Measurements from ENCODE around the gene IZUMO1R.
"Not testable (repeated sequence)": the region's sequence is repeated elsewhere in the genome, so short reads cannot be mapped to it uniquely, and the experiment has no call there.

Gene IZUMO1R

DNA sequence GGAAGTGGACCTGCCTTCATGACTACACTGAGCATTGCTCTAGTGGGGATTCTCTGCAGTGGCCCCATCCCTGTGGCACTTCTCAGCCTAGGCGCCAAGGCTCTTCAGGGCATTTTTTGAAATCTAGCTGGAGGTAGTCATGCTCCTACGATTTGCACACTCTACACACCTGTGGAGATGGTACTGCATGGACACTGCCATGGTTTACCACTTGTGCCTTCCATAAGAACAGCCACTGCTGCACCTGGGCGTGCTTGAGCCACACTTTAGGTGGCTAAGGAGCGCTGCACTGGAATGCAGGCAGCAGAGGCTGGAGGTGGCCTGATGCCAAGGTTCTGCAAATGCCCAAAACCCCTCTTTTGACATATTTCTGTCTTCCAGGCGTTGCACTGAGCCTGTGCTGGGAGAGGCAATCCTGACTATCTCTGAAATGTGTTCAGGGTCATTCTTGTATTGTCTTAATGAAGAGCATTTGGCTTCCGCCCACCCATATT lies 24.3 kb downstream of the IZUMO1R start:
- DNase-seq, result no peak

DNA sequence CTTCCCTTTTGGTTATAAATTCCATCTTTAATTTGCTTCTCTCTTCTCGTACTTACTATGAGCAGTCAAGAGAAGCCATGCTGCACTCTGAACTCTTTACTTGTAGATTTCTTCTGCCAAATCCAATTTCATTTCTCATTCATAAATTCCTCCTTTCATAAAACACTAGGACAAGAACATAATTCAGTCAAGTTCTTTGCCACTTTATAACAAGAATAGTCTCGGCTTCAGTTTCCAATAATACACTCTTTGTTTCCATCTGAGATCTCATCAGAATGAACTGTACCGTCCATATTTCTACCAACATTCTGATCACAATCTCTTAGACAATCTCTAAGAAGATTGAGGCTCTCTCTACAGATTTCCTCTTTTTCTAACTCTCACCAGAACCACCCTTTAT lies 25.1 kb downstream of the IZUMO1R start:
- DNase-seq, result no peak

DNA sequence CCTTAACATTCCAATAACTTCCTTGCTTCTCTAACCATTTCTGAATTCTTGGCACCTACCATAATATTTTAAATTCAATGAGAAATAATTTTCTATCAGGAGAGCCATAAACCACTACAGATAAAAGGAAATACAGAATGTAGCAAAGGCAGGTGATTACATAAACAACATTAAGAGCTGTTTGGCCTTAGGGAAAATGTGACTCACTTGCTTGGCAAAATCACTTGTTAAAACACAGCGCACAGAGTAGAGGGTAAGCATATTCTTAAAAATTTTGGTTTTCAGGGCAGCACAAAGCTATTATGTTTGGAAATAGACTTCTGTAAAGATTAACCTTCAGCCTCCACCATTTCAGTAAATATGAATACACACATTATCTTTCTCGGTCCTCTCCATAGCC lies 26.4 kb downstream of the IZUMO1R start:
- DNase-seq, result no peak

DNA sequence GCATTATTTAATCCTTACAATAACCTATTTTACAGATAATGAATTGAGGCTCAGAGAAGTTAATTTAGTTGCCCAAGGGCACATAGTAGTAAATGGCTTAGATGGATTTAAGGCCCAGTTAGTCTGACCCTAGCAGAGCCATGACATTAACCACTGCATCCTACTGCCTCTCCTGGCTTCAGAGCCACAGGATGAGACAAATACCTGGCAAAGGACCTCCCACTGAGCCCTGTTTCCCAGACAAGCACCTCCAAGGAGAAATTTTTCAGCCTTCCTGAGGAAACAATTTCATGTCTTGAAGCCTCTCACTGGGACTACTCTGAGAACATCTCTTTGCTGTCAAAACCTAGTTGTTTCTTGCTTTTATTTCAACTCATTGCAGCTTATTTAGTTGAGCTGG lies 28.4 kb downstream of the IZUMO1R start:
- DNase-seq, result no peak

DNA sequence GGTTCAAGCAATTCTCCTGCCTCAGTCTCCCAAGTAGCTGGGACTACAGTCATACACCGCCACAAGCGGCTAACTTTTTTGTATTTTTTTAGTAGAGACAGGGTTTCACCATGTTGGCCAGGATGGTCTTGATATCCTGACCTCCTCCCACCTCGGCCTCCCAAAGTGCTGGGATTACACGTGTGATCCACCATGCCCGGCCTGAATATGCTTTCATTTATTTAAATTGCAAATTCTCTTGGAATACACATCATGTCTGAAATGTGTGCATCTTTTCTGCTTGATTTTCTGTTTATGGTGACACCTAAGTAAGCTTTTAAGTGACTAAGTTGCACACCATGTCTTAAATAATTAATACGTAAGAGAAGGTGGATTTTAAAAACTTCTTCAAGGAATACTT lies 31.7 kb downstream of the IZUMO1R start:
- DNase-seq, result no peak

DNA sequence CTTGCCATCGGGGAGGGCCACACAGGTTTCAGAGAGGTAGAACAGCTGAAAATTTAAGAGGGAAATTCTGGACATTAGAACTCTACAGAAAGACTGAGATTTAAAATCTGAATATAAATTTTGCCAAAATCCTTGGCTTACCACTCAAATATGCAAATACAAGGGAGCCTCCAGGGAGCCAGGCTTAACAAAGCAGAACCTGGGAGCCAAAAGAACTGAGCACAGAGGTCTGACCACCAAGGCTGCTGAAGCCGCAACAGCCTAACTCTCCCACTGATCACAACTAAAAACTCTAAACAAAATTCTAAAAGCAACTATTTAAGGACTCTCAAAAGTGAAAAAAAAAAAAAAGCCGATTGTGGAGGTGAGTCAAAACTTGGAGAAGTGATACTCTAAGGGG lies 34.3 kb downstream of the IZUMO1R start:
- DNase-seq, result no peak

DNA sequence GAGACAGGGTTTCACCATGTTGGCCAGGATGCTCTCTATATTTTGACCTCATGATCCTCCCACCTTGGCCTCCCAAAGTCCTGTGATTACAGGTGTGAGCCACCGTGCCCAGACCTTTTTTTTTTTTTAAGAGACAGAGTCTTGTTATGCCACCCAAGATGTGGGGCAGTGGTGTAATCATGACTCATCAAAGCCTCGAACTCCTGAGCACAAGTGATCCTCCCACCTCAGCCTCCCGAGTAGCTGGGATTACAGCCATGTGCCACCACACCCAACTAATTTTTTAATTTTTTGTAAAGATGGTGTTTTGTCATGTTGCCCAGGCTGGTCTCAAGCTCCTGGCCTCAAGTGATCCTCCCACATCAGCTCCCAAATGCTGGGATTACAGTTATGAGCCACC lies 37.9 kb downstream of the IZUMO1R start:
- DNase-seq, result no peak

DNA sequence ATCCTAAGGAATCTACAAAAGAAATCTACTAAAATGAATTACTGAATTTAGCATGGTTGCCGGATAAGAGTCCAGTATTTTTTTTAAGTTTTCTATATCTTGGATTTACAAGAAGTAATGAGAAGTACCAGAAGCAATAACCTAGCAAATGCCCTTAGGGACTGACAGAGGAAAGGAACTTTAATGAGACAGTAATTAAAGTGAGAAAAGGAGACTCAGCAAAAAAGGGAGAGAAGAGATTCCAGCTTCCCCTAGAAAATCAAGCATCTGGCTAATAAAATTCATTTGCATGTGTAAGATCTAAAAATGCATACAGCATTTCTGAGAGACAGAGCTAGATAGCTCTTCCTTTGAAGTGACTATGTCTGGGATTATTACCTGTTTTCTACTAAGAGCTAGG lies 39.1 kb downstream of the IZUMO1R start:
- DNase-seq, result no peak

DNA sequence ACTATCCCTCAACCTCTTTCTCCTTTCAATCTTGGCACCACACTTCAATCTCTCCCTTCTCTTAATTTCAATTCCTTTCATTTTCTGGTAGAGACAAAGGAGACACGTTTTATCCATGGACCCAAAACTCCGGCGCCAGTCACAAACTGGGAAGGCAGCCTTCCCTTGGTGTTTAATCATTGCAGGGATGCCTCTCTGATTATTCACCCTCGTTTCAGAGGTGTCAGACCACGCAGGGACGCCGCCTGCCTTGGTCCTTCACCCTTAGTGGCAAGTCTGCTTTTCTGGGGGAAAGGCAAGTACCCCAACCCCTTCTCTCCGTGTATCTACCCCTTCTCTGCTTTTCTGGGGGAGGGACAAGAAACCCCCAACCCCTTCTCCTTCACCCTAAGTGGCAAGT lies 41.9 kb downstream of the IZUMO1R start:
- not testable (repeated sequence) for DNase-seq

DNA sequence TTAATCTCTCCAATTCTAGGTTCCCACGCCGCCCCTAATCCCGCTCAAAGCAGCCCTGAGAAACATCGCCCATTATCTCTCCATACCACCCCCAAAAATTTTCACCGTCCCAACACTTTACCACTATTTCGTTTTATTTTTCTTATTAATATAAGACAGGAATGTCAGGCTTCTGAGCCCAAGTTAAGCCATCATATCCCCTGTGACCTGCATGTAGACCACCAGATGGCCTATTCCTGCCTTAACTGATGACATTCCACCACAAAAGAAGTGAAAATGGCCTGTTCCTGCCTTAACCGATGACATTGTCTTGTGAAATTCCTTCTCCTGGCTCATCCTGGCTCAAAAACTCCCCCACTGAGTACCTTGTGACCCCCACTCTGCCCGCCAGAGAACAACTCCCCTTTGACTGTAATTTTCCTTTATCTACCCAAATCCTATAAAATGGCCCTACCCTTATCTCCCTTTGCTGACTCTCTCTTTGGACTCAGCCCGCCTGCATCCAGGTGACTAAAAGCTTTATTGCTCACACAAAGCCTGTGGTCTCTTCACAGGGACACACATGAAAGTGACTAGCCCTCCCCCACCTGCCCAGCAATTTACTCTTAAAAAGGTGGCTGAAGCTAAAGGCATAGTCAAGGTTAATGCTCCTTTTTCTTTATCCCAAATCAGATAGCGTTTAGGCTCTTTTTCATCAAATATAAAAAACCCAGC lies 46.6 kb downstream of the IZUMO1R start:
- not testable (repeated sequence) for DNase-seq

Data from fibroblast of skin of right quadriceps (primary cell).